GM21786 (cell line): ENCODE data around the gene REEP3.
"Not testable (repeated sequence)": the region's sequence is repeated elsewhere in the genome, so short reads cannot be mapped to it uniquely, and the experiment has no call there.

Experiments
- ATAC-seq: cut with Tn5 transposase; IDR thresholded peaks from one replicate; pipeline ENCODE4 v1.9.1; 2021; ENCODE audit not compliant: unreplicated experiment

REEP3 gene

GRCh38 chr10:63547628-63548360, 26.6 kb downstream of the REEP3 start:
- ATAC-seq: no peak

- ATAC-seq: no peak
These were observed 27.7 kb downstream of the REEP3 start for GRCh38 chr10:63548860-63549259.

- ATAC-seq: no peak
These were observed 28.6 kb downstream of the REEP3 start for GRCh38 chr10:63549810-63550209.

GRCh38 chr10:63553031-63553430, 31.8 kb downstream of the REEP3 start:
- ATAC-seq: no peak

- no peak for ATAC-seq
These were observed 32.3 kb downstream of the REEP3 start for GRCh38 chr10:63553473-63553872.

GRCh38 chr10:63554657-63555056, 33.5 kb downstream of the REEP3 start:
- ATAC-seq: peak; percentile 79

GRCh38 chr10:63555330-63555729, 34.1 kb downstream of the REEP3 start:
- no peak for ATAC-seq

GRCh38 chr10:63558132-63558784, 37.1 kb downstream of the REEP3 start:
- no peak for ATAC-seq

- ATAC-seq: no peak
These were observed 40.1 kb downstream of the REEP3 start for GRCh38 chr10:63561341-63561740.

GRCh38 chr10:63562391-63562790, 41.2 kb downstream of the REEP3 start:
- ATAC-seq: no peak

GRCh38 chr10:63562857-63563256, 41.7 kb downstream of the REEP3 start:
- no peak for ATAC-seq

GRCh38 chr10:63563623-63564022, 42.4 kb downstream of the REEP3 start:
- no peak for ATAC-seq

GRCh38 chr10:63564731-63565130, 43.5 kb downstream of the REEP3 start:
- not testable (repeated sequence) for ATAC-seq

GRCh38 chr10:63573068-63573697, 52.0 kb downstream of the REEP3 start:
- ATAC-seq: no peak

GRCh38 chr10:63574011-63574410, 52.8 kb downstream of the REEP3 start:
- ATAC-seq: no peak

- no peak for ATAC-seq
These were observed 55.3 kb downstream of the REEP3 start for GRCh38 chr10:63576501-63576900.

- no peak for ATAC-seq
These were observed 57.3 kb downstream of the REEP3 start for GRCh38 chr10:63578501-63578900.

GRCh38 chr10:63579371-63580014, 58.3 kb downstream of the REEP3 start:
- no peak for ATAC-seq

- no peak for ATAC-seq
These were observed 61.5 kb downstream of the REEP3 start for GRCh38 chr10:63582690-63583089.

GRCh38 chr10:63583397-63583796, 62.2 kb downstream of the REEP3 start:
- no peak for ATAC-seq

GRCh38 chr10:63583909-63584724, 62.9 kb downstream of the REEP3 start:
- no peak for ATAC-seq
